HG02973 (cell line): ENCODE data around the gene GAPDH.
"Not testable (repeated sequence)": the region's sequence is repeated elsewhere in the genome, so short reads cannot be mapped to it uniquely, and the experiment has no call there.

ENCODE experiments used
- ATAC-seq: cut with Tn5 transposase; IDR thresholded peaks from one replicate; pipeline ENCODE4 v1.9.1; 2021; ENCODE audit warnings: moderate library complexity; ENCODE audit not compliant: unreplicated experiment

The GAPDH gene

GRCh38 chr12:6541371-6542165 is 7.3 kb downstream of the GAPDH start:
- no peak for ATAC-seq

- no peak for ATAC-seq
These were observed 8.1 kb downstream of the GAPDH start for GRCh38 chr12:6542209-6543009.

GRCh38 chr12:6546016-6546415 is 11.7 kb downstream of the GAPDH start:
- no peak for ATAC-seq

DNA sequence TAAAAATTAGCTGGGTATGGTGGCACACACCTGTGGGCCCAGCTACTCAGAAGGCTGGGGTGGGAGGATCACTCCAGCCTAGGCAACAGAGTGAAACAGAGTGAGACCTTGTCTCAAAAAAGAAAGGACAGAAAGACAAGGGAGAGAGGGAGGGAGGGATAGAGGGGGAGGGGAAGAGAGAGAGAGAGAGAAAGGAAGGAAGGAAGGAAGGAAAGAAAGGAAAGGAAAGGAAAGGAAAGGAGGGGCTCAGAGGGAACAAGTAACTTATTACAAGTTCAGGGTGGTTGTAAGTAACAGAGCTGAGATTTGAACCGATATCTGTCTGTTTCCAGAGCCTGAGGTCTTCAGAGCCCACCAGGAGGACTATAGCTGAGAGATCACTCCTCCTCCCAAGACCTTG is 13.2 kb downstream of the GAPDH start:
- ATAC-seq: no peak

GRCh38 chr12:6547987-6548386 is 13.7 kb downstream of the GAPDH start:
- no peak for ATAC-seq

- no peak for ATAC-seq
These were observed 14.2 kb downstream of the GAPDH start for GRCh38 chr12:6548556-6548955.

DNA sequence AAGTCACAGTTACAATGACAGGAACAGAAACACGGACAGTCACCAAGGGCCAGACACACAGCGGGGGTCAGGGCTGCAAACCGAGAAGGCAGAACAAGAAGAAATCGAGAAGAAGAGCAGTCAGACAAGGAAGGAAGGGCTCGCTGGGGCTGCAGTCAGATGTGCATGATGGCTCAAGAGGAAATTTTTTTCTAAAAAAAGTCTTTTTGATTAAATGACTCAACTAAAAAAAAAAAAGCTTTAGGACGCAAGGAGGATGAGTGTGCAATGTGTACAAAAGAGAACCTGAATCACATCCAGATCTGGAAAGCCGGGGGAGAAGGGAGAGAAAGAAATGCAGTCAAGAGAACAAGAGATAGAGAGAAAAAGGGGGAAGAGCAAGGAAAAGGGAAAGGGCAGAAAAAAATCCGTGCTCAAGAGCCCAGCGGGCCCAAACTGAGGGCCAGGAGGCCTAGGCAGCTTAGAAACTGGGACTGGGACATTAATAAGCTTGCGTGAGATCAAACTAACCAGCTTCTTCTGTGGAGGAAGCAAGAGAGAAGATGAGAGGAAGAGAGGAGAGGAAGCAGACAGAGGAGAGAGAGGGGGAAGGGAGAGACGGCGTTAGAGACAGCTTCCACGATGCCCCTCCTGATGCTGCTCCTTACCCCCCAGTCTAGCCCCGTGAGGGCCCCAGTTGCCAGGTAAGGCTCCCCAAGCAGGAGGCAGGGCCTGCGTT is 14.8 kb downstream of the GAPDH start:
- no peak for ATAC-seq

- ATAC-seq: no peak
These were observed 15.4 kb downstream of the GAPDH start for GRCh38 chr12:6549684-6550151.

- ATAC-seq: no peak
These were observed 16.2 kb downstream of the GAPDH start for GRCh38 chr12:6550294-6551062.

GRCh38 chr12:6551063-6551461 is 16.7 kb downstream of the GAPDH start:
- no peak for ATAC-seq

DNA sequence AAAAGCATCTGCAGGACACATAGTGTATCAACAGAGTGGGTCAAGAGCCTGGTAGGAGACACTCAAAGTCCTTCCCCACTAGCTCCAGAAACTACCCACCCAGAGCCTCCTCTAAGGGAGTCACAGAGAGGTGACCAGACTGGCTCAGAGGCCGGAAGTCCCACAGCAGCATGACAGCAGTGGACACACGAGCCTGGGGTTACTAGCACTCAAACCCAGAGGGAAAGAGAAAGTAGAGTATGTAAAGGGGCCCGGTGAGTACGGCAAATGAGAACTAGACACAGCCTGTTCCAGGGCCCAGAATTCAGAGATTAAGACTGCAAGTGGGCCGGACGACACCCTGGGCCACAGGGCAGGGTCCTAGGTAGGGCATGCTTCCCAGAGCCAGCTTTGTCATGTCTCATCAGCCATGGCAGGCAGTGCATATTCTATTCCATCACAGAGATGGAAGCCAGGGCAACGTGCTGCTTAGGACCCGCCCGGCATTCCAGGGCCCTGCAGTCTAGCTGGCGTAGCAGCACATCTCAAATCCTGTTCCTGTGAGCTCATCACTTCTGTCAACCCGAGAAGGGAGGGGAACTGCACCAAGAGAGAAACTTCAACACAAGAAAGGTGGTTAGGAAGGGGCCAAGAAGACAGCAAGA is 17.3 kb downstream of the GAPDH start:
- no peak for ATAC-seq

DNA sequence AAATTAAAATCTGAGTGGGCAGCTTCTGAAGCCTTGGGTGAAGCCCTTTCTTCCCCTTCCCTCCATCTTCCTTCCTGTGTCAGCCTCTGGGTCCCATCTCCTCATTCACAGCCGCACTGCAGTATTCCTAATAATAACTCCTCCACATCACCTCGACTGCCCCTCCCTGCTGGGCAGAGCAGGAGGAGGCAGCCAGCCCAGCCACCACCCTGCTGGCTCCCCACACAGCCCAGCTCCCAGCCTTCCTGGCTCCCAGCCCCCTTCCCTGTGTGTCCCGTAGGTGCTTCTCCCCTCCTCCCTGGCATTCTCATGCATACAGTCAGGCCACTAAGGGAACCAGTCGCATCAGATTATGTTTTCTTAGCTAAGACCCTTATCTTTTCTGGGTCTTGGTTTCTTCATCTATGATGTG is 17.8 kb downstream of the GAPDH start:
- no peak for ATAC-seq

- ATAC-seq: no peak
These were observed 18.9 kb downstream of the GAPDH start for GRCh38 chr12:6553051-6553868.

GRCh38 chr12:6554168-6555017 is 20.1 kb downstream of the GAPDH start:
- ATAC-seq: peak; percentile 53

GRCh38 chr12:6555018-6555691 is 20.8 kb downstream of the GAPDH start:
- peak; percentile 14 for ATAC-seq

DNA sequence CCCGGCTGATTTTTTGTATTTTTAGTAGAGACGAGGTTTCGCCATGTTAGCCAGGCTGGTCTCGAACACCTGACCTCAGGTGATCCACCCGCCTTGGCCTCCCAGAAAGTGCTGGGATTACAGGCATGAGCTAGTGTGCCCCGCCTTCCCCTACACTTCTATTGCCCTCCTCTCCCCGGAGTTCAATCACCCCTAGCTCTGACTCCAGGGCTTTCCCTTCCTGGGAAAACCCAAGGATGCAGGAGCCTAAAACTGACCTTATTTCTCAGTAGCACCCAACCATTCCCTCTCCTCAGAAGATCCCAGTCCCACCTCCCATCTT is 22.1 kb downstream of the GAPDH start:
- not testable (repeated sequence) for ATAC-seq

DNA sequence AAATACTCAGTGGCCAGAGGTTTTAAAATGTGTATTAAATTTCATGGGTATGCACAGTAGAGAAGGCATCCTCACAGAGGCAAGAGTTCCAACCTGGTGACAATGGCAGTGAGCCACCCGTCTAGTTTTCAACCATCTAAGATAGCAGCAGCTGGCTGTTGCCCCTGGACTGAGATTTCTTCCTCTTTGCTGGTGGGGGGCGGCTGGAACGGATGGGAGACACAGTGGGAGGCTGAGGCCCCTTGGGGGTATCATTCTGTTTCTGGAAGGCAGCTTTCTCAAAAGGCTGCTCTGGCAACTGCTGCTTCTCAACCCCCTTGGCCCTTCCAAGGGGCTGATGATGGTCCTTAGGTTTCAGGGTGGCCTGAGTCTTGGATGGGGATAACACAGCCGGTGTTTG is 22.5 kb downstream of the GAPDH start:
- ATAC-seq: no peak
